Keratinocyte (primary cell): ENCODE results near the gene KLHDC7A.

ENCODE experiments used
- EZH2 ChIP-seq: IDR thresholded peaks from one replicate; pipeline ENCODE4 v1.6.1; 2012; ENCODE audit warnings: inconsistent platforms, mild to moderate bottlenecking, low read length, moderate library complexity
- TF ChIP-seq, protein P1 (sequence below), 3 experiments: IDR thresholded peaks in 1 of 3; conservative IDR thresholded peaks in 1 of 3; optimal IDR thresholded peaks in 1 of 3; 2 replicates in 2 of 3; 3 replicates in 1 of 3; pipeline versions ENCODE3 to v1.5.1; 2011; ENCODE audit warnings: low read length in 3 of 3, mild to moderate bottlenecking in 3 of 3, moderate library complexity in 2 of 3, control low read depth in 1 of 3, inconsistent platforms in 1 of 3; ENCODE audit not compliant: insufficient read depth in 2 of 3; ENCODE audit errors: extremely low read depth in 1 of 3

DNA sequence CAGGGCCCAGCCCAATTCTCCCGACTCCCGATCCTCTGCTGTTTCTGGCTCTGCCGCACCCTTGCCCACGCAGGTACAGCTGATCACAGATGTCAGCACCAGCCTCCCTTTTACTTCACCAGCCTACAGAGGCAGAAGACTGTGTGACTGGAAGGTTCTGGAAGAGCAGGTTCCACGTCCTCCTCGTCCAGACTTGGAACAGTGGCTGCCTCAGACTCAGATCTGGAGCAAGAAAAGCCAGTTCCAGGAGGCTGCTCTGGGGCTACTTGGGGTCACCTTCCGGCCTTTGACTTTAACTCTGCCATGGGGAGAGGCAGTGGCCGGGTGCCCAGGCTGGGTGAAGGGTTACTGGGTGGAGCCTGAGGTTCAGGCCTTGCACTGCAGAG is 16.1 kb upstream of the KLHDC7A start:
- TF ChIP-seq, protein P1, sequence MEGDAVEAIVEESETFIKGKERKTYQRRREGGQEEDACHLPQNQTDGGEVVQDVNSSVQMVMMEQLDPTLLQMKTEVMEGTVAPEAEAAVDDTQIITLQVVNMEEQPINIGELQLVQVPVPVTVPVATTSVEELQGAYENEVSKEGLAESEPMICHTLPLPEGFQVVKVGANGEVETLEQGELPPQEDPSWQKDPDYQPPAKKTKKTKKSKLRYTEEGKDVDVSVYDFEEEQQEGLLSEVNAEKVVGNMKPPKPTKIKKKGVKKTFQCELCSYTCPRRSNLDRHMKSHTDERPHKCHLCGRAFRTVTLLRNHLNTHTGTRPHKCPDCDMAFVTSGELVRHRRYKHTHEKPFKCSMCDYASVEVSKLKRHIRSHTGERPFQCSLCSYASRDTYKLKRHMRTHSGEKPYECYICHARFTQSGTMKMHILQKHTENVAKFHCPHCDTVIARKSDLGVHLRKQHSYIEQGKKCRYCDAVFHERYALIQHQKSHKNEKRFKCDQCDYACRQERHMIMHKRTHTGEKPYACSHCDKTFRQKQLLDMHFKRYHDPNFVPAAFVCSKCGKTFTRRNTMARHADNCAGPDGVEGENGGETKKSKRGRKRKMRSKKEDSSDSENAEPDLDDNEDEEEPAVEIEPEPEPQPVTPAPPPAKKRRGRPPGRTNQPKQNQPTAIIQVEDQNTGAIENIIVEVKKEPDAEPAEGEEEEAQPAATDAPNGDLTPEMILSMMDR (optimal IDR thresholded peaks at IDR 0.05 in 1 of 3, IDR thresholded peaks at IDR 0.05 in 1 of 3, conservative IDR thresholded peaks at IDR 0.05 in 1 of 3; ENCODE audit: extremely low read depth in 1 of 3, insufficient read depth in 2 of 3, low read length in 3 of 3) = no peak
- TF ChIP-seq EZH2 = no peak
